HTERT RPE-1 (cell line): Measurements from ENCODE around the gene CCDC182.

Experiments used
- in situ Hi-C: fragments of 300-500 bp; cut with MboI; formaldehyde crosslinking; loops from 4 replicates; pipeline ENCODE4 v1.14.3; 2020; ENCODE audit warnings: low sequenced_read_pairs

CCDC182 gene

DNA sequence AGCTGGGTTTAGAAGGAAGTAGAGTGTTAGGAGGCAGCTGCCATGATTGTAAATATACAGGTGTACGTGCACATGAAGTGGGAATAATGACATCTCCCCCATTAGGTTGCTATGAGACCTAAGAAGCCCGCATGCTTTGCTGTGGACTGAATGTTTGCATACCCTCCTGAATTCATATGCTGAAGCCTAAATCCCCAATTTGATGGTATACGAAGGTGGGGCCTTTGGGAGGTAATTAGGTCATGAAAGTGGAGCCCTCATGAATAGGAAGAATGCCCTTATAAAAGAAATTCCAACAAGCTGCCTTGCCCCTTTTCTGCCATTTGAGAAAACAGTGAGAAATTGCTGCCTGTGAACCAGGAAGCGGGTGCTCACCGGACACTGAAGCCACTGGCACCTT is 44.0 kb downstream of the CCDC182 start:
- in situ Hi-C loops: no loop called here

DNA sequence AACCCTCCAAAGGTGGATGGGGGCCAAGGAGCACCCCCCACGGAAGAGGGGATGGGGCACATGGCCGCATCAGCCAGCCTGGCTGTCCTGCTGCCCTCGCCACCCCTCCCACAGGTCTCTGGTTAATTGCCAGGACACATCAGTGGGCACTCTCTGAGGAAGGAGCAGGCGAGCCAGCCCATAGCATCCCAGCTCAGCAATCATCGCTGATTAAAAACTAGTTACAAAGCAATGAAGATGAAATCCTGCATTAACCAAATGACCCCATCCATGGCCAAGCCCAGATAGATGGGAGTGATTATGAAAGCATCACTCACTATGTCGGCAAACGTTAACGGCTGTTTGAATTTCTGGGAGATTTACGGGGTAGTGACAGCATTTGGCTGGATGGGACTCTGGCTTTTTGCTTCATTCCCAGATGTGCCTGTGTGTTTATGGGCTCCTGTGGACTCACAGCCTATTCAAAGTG is 45.3 kb downstream of the CCDC182 start:
- in situ Hi-C loops: no loop called here

DNA sequence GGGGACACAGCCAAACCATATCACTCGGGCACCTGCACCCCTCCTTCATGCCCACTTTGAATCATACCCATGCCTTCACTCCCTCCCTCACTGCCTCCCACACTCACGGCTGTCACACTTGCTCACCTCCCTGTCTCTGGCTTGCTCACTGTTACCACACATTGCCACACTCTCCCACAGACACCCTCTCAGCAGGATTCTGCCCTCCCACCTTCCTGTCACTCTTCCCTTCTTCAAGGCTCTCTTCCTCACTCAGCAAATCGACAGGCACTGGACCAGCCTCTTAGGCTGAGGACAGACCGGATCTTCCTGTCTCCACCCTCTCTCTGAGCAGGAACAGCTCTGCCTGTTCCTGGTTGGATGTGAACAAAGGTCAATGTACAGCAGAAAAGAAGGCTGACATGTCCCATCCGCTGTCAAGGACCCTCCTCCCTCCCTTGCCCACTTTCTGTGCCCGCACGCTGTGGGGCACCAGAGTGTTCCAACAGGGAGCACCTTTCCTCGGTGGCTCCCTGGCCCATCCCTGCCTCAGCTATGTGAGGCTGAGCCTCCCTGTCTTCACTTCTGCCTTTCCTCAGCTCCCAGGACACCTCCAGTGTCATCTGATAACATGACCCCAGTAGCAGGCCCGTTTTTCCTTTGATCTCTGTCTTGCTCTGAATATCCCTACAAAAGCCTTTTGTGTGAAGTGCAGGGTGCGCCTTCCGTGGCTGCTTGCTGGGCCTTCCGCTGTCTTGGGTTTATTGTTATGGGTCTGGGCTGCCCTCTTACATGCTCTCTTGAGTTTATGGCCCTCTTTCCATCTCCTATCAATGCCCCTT is 47.0 kb downstream of the CCDC182 start:
- in situ Hi-C loops: no loop called here

DNA sequence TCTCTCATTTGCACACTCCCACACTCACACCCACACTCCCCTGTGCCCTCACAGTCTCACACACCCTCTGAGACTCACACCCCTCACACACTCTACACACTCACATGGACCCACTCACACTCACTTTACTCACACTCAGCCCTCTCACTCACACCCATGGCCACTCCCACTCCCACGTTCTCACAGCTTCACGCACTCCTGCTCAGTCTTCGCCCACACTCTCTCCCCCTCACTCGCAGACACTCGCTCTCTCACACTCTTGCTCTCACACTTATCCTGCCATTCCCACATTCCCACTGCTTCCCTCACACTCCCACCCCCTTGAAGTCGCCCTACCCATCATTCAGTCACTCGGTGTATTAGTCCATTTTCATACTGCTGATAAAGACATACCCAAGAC is 47.9 kb downstream of the CCDC182 start:
- in situ Hi-C loops: no loop called here

DNA sequence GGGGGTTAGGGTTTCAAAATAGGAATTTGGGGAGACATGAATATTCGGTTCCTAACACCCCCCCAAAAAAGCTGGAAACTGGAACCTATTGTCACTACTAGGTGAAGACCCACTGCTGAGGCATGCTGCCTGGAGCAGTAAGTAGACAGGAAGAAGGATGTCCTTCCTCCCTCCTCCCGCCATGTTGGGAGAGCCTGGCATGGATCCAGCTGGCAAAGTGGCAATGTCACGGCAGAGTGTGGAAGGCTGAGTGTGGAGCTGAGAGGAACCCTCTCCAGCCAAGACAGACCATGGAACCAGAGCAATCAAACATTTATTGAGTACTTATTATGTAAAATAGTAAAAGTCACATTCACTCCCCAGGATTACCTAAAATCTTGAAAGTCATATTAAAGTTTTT is 49.0 kb downstream of the CCDC182 start:
- in situ Hi-C loops: no loop called here
